Upper lobe of left lung (tissue), 4 donors: ENCODE measurements around the gene AZGP1.

Source experiments
- POLR2A ChIP-seq, 4 donors: fragments of 450-650 bp; IDR thresholded peaks; one replicate each; pipeline ENCODE4 v1.5.1; 2016 to 2017; ENCODE audit warnings: antibody characterized with exemption in 4 of 4, mild to moderate bottlenecking in 2 of 4
- POLR2AphosphoS5 ChIP-seq, 2 donors: sonication (generic); formaldehyde crosslinking; IDR thresholded peaks; one replicate each; pipeline ENCODE4 v1.5.1; 2017; ENCODE audit warnings: antibody characterized with exemption in 2 of 2
- TF ChIP-seq, protein P1 (sequence below), 6 experiments: fragments of 450-650 bp in 4 of 6; fragments of 200-600 bp in 2 of 6; sonication (generic) in 2 of 6; IDR thresholded peaks; one replicate each; pipeline ENCODE4 v1.5.1; 2016 to 2019; ENCODE audit warnings: antibody characterized with exemption in 6 of 6

DNA sequence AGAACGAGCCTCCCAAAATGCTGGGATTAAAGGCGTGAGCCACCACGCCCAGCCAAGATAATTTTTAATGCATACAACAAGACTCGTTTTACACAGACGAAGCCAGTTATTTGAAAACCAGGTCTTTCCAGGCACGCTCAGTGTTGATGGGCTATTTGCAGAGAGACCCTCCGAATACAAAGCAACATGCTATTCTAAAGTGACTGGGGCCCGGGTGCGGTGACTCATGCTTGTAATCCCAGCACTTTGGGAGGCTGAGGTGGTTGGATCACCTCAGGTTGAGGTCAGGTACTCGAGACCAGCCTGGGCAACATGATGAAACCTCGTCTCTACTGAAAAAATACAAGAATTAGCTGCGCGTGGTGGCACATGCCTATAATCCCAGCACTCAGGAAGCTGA is 795 bp upstream of the AZGP1 start:
- TF ChIP-seq, protein P1, sequence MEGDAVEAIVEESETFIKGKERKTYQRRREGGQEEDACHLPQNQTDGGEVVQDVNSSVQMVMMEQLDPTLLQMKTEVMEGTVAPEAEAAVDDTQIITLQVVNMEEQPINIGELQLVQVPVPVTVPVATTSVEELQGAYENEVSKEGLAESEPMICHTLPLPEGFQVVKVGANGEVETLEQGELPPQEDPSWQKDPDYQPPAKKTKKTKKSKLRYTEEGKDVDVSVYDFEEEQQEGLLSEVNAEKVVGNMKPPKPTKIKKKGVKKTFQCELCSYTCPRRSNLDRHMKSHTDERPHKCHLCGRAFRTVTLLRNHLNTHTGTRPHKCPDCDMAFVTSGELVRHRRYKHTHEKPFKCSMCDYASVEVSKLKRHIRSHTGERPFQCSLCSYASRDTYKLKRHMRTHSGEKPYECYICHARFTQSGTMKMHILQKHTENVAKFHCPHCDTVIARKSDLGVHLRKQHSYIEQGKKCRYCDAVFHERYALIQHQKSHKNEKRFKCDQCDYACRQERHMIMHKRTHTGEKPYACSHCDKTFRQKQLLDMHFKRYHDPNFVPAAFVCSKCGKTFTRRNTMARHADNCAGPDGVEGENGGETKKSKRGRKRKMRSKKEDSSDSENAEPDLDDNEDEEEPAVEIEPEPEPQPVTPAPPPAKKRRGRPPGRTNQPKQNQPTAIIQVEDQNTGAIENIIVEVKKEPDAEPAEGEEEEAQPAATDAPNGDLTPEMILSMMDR (IDR thresholded peaks at IDR 0.05): no peak
- TF ChIP-seq POLR2A (IDR thresholded peaks at IDR 0.05): no peak
- TF ChIP-seq POLR2AphosphoS5 (IDR thresholded peaks at IDR 0.05): no peak
